HG03066 (cell line): Measurements from ENCODE around the gene MUC16.
"Not testable (repeated sequence)": the region's sequence is repeated elsewhere in the genome, so short reads cannot be mapped to it uniquely, and the experiment has no call there.

Experiments used
- ATAC-seq: cut with Tn5 transposase; IDR thresholded peaks from one replicate; pipeline ENCODE4 v1.9.1; 2021; ENCODE audit warnings: low read depth; ENCODE audit not compliant: unreplicated experiment

The MUC16 gene

DNA sequence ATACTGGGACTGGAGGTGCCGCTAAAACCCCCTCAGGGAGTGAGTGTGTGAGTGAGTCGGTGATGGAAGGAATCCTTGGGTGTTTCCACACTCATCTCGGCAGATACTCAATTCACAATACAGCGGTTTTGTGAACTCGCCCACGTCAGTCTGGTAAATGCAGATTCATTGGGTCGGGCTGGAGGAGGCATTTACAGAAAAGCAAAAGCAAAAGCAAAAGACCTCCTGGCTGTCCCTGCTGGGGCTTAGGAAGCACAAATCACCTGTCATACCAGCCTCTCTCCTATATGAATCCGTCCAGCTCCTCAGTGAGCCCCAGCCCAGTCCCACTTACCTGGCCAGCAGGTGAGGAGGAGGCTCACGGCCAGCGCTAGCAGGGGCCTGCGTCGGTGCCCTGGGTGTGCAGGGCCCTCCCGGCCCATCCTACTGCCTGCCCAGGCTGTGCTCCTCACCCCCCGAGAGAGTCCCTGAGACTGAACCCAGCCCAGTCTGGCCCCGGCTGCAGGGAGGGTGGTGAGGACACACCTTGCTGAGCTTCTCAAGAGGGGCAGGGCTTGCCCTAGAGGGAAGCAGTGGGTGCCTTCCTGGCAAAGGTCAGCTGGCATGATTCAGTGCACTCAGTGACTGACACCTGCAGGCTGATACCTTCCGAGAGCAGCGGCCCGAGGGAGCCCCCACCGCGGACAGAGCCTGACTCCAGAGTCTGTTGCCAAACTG, at the start of gene MUC16:
TSS of gene MUC16 (minus strand) at position 475 of the 717 bp plus-strand sequence.
- ATAC-seq = no peak

DNA sequence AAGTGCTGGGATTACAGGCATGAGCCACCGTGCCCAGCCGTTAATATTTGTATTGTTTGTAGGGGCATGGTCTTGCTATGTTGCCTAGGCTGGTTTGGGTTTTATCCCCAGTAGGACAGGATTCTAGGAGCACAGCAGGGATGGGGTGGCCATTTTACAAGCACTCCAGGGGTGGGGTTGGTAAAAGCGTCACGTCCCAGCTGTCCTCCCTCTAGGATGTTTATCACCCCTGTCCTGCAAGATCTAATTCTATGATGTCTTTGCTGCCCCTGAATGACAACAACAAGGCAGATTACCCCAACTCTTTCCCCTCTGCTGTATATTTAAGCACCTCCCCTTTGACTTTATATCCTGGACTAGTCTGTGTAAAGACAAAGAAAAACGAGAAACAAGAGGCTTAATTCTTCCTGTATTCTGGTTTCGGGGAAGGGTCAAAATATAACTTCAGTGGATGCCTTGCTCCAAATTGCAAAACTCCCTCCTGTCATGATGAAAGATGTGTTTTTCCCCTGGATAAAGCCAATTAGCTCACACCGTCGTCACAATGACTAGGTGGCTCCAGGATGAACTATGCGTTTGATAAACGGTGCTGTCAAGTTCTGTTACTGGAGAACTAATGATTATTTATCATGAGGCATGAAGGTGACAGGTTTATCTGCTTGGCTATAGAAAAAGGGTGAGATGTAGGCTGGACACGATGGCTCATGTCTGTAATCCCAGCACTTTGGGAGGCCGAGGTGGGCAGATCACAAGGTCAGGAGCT, 48.9 kb upstream of the MUC16 start:
- no peak for ATAC-seq

DNA sequence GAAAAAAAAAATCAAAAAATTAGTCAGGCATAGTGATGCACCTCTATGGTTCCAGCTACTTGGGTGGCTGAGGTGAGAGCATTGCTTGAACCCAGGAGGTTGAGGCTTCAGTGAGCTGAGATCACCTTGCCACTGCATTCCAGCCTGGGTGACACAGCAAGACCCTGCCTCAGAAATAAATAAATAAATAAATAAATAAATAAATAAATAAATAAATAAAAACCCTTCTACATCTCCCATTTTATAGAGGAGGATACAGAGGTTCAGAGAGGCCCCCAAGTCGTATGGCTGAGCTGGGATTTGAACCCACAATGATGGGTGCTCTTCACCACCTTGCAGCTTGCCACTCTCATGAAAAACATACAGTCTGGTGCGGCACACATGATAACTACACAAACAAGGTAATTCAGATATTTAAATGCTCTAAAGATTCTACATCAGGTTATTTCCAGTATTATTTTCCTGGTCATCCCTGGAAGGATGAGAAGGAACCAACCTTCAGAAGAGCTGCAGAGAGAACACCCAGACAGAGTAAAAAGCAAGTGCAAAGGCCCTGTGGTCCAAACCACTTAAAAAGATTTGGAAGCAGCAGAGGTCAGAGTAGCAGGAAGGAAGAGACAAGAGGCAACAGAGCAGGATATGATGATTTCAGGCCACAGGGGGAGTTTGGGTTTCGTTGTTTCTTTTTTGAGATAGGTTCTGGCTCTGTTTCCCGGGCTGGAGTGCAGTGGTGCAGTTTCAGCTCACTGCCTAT, 47.5 kb upstream of the MUC16 start:
- no peak for ATAC-seq

DNA sequence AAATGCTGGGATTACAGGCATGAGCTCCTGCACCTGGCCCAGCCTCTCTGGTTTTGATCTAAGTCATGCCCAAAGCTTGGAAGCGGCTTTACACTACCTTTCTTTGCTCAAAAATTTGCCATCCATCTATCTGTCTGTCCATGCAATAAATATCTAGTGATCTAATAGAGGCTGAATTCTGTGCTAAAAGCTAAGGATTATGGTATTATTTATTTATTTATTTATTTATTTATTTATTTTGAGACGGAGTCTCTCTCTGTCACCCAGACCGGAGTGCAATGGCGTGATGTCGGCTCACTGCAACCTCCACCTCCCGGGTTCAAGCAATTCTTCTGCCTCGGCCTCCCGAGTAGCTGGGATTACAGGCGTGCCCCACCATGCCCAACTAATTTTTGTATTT, 45.9 kb upstream of the MUC16 start:
- not testable (repeated sequence) for ATAC-seq

DNA sequence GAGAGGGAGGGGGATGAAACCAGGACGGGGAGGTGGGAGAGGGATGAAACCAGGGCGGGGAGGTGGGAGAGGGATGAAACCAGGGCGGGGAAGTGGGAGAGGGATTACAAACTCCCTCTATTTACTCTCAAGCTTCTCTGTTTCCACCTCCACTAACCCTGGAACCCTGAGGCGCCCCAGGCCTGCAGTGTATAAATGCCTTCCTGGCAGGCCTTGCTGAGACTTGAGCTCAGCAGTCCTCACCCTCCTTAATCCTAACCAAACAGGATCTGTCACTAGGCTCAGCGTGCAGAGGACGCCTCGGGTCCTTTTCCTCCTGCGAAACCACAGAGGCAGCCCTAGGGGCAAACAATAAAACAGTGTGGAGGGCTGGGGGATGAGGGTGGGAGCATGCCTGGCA, 44.6 kb upstream of the MUC16 start:
- no peak for ATAC-seq

DNA sequence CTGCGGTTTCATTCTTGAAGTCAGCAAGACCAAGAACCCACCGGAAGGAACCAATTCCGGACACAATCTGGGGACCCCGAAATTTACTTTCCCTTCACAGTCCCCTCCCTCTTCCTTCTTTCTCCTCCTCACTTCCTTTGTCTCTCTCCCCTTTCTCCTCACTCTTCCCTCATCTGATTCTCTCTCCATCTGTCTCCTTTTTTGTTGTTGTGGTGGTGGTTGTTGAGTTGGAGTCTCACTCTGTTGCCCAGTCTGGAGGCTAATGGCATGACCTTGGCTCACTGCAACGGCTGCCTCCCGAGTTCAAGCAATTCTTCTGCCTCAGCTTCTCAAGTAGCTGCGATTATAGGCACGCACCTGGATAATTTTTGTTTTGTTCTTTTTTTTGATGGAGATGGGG, 44.0 kb upstream of the MUC16 start:
- ATAC-seq = no peak

DNA sequence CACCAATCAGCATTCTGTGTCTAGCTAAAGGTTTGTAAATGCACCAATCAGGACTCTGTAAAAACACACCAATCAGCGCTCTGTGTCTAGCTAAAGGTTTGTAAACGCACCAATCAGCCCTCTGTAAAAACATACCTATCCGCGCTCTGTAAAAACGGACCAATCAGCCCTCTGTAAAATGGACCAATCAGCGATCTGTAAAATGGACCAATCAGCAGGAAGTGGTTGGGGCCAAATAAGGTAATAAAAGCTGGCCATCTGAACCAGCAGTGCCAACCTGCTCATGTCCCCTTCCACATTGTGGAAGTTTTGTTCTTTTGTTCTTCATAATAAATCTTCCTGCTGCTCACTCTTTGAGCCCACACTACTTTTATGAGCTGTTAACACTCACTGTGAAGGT, 43.5 kb upstream of the MUC16 start:
- not testable (repeated sequence) for ATAC-seq

DNA sequence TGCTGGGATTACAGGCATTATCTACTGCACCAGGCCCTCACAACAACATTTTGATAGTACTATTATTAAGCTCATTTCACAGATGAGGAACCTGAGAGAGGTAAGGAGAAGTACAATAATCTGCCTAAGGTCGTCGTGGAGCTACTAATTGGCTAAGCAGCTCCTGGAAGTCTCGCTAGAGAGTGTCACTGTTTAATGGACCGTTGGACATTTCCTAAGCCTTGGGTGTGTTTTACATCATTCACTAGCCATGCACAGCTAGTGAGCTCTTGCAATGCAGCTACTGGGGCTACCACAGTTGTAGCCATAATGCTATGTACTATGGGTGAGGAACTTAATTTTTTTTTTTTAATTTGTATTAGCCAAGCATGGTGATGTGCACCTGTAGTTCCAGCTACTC, 42.7 kb upstream of the MUC16 start:
- no peak for ATAC-seq

DNA sequence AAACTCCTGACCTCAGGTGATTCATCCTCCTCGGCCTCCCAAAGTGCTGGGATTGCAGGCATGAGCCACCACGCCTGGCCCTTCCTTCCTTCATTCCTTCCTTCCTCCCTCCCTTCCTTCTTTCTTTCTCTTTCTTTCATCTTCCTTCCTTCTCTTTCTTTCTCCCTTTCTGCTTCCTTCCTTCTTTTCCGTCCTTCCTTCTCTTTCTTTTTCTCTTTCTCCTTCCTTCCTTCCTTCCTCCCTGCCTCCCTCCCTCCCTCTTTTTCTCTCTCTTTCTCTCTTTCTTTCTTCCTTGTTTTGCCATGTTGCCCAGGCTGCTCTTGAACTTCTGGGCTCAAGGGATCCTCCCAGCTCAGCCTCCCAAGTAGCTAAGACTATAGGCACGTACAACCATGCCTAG, 36.5 kb upstream of the MUC16 start:
- no peak for ATAC-seq

DNA sequence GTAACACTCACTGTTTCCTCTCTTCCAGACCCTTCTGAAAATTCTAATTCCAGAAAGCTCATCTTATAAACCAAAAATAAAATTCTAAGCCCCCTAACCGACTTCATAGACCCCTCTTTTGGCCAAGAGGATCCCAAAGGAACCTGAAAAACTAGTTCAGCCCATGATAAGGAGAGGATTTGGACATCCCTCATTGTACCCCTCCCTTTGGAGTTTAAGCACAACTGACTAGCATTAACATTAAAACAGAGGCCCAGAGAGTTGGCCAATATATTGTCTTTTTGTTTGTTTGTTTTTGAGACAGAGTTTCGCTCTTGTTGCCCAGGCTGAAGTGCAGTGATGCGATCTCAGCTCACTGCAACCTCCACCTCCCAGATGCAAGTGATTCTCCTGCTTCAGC, 34.2 kb upstream of the MUC16 start:
- ATAC-seq = no peak

DNA sequence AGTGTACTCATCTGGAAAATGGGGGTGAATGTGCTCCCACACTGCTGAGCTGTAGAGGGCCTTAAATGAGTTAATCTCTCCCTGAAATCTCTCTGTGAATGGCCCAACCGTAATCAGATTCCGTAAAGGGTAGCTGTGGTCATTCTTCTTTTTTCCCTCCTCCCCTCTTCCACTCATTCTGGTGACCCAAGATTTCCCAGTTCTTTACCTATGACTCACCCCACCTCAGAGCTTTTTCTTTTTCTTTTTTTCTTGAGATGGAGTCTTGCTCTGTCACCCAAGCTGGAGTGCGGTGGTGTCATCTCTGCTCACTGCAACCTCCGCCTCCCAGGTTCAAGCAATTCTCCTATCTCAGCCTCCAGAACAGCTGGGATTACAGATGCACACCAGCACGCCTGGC, 33.3 kb upstream of the MUC16 start:
- ATAC-seq = no peak

DNA sequence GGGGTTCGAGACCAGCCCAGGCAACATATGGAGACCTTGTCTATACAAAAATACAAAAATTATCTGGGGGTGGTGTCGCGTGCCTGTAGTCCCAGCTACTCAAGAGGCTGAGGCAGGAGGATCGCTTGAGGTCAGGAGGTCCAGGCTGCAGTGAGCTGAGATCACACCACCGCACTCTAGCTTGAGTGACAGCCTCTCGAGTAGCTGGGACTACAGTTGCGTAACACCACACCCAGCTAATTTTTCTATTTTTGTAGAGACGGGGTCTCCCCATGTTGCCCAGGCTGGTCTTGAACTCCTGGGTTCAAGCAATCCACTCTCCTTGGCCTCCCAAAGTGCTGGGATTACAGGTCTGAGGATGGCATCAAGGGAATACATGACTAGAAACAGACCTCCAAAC, 30.8 kb upstream of the MUC16 start:
- no peak for ATAC-seq

DNA sequence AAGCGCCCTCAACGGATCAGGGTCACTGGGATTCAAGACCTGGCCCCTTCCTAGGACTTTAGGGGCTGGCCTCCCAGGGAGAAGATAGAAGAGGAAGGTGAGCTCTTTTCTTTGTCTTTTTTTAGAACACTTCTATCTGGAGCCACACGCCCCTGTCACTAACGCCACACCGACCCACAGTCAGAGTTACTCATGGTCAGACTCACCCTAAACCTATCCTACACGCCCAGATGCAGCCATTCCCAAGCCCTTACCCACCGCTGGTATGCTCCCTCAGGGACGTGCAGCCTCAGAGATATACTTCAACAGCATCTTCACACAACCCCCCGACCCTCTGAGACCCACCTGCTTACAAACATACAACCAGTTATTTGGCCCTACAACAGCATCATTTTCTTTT, 29.9 kb upstream of the MUC16 start:
- no peak for ATAC-seq

DNA sequence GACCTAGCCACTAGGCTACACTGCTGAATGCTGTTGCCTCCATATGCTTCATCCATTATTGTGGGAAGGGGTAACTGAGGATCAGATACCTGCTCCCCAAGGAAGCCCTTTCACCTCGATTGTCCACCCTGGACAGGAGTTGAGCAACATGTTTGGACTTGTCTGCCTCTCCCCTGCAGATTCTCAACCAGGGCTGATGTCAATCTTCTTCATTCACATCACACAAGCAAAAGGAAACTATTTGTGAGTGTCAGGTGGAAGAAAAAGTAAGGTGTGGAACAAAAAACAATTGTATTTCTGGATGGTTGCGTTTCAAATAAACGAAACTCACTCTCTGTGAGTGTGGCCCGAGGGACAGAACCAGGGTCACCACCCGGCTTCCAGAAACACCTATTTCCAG, 29.5 kb upstream of the MUC16 start:
- no peak for ATAC-seq

DNA sequence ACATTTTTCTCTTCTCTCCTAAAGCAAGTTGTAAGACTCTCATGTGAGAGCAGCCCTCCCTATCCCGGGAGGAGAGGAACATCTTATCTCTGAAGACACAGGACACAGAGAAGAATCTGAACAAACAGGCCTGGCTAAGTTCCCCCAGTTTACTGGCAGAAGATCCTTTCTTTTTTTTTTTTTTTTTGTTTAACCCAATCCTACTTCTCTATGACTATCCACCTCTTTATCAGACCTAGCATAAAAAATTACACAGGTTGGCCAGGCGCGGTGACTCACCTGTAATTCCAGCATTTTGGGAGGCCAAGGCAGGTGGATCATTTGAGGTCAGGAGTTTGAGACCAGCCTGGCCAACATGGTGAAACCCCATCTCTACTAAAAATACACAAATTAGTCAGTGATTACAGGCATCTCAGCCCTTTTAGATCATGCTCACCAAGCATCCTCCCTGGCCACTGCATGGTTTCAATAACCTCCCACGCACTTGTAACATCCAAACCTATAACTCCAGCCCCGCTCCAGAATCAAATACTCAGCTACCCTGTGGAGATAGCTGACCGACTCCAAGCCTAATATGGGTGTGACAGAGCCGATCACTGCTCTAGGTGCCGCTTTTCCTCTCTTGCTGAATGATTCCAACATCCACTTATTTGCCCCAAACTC, 27.3 kb upstream of the MUC16 start:
- ATAC-seq = no peak

DNA sequence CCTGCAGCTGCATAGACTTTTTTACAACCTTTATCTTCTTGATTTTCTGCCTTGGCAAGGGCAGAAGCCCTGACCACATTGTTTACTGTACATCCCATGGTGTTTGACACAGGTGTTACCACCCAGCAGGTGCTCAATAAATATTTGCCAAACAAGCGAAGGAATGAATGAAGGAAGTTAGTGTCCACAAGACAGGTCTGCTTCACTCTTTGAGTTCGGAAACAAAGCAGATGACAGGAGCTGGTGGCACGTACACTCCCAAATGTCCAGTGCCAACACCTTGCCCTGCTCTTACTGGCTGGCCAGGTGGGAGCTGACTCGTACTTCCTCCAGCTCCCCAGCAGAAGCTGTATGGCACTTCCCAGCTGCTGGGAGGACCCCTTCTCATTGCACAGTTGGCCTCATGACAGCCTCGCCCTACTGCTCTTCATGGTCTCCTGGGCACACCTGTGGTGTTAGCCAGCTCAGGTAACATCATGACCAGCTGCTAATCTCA, 22.0 kb upstream of the MUC16 start:
- no peak for ATAC-seq

DNA sequence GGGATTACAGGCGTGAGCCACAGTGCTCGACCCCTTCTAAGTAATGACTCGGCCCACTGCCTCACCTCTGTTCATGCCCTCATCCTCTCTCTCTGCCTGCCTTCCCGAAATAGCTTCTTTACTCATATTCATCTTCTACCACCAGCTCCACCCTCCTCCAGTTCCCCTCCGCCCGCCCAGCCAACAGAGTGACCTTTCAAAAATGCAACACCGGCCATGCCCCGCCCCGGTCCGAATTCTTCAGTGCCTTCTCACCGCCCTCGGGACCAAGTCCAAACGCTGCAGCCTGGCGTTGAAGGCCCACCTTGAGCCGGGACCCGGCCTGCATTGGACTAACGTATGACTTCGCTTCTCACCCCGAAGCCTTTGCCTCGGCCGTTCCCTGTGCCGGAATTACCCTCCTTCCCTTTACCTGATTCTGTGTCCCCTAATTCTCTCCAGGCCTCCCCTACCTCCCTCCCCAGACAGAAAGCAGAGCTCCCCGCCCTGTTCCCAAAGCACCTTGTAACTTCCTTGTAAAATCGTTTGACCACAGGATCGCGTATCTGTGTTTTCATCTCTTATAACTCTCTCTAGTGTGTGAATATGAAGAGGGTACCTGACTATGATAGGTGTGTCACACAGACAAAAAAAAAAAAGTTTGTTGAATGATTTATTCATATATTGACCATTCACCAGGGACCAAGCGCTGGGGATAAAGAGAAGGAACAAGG, 8.1 kb upstream of the MUC16 start:
- no peak for ATAC-seq

DNA sequence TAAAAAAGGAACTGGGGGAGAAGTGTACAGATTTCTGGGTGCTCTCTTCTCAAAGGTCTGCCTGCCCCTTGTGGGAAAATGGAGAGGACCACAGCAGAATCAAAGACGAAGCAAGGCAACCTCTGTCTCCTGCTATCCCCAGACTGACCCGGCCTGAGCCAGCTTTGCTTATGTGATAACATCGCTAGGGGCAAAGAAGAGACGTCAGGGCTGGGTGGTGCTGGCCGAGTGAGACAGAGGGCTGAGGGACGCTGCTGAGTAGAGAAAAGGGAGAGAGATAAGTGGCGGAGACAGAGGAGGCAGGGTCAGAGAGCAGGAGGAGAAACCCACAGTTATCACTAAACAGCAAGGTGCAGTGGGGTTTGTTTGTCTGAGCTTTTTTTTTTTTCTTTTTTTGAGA, 4.6 kb upstream of the MUC16 start:
- no peak for ATAC-seq

DNA sequence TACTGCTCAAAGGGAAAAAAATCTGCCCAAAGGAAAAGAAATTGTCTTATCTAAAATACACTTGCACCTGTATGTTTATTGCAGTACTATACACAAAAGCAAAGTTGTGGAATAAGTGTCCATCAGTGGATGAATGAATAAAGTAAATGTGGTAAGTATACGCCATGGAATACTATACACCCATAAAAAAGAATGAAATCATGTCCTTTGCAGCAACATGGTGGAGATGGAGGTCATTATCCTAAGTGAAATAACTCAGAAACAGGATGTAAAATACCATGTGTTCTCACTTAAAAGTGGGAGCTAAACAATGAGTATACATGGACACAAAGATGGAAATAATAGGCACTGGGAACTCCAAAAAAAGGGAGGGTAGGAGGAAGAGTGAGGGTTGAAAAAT, 3.8 kb upstream of the MUC16 start:
- ATAC-seq = no peak

DNA sequence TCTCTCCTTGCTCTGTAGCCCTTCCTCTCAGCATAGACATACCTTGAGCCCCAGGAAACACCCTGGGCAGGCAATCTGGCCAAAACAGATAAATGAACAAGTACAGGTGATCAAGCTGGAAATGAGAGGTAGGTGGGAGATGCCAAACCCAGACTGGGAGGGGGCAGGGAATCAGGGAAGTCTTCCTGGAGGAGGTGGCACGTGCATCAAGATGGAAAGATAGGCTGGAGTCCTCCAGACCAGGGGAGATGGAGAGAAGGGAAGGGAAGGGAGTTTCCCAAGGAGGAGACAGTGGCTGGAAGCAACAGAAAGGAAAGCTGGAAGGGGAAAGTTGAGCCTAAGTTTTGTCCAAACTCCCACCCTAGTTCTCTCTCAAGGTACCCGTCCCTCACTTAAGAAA, 1.7 kb upstream of the MUC16 start:
- ATAC-seq = no peak
